ENCODE measurements around the gene AP2S1. TPM values are rescaled to one million over a fixed set of nuclear protein-coding genes. Genes with fewer than 3 reads are reported as not detected.
"Not testable (repeated sequence)": the region's sequence is repeated elsewhere in the genome, so short reads cannot be mapped to it uniquely, and the experiment has no call there.

The AP2S1 gene
- total RNA-seq, 3 donors from 2014 or later, result 90.8 to 141 (median 107) TPM

DNA sequence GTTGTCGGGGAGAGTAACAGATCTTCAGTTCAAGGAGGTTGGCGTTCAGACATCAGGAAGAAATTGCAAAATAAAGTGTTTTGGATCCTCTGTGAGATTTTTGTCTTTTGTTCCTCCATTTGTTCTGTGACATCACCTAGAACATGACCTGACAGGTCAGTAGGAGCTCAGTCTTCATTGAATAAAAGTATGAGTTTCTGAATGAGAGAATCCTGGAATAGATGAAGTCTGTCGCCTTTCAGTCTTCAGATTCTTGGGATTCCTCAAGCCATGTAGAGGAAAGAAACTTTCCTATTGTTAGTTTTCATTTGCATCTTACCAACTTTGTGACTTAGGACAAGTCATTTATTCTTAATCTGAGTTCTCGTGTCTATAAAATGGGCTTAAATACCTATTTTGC, 24.6 kb upstream of the AP2S1 start:
- TF ChIP-seq, protein P1, sequence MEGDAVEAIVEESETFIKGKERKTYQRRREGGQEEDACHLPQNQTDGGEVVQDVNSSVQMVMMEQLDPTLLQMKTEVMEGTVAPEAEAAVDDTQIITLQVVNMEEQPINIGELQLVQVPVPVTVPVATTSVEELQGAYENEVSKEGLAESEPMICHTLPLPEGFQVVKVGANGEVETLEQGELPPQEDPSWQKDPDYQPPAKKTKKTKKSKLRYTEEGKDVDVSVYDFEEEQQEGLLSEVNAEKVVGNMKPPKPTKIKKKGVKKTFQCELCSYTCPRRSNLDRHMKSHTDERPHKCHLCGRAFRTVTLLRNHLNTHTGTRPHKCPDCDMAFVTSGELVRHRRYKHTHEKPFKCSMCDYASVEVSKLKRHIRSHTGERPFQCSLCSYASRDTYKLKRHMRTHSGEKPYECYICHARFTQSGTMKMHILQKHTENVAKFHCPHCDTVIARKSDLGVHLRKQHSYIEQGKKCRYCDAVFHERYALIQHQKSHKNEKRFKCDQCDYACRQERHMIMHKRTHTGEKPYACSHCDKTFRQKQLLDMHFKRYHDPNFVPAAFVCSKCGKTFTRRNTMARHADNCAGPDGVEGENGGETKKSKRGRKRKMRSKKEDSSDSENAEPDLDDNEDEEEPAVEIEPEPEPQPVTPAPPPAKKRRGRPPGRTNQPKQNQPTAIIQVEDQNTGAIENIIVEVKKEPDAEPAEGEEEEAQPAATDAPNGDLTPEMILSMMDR (IDR thresholded peaks at IDR 0.05), result no peak
- H3K9me3 ChIP-seq, result no peaks in the 10 kb centered on the region
- no peak overlapping the region for H3K4me3 ChIP-seq
- no peaks in the 10 kb centered on the region for H3K4me1 ChIP-seq (ENCODE audit: low read depth)
- ATAC-seq (no peak), DNase-seq (no peak)
- intact Hi-C loops (cut with DNase I, micrococcal nuclease), result no loop called here
- no peaks in the 10 kb centered on the region for H3K36me3 ChIP-seq (ENCODE audit: low read depth)

DNA sequence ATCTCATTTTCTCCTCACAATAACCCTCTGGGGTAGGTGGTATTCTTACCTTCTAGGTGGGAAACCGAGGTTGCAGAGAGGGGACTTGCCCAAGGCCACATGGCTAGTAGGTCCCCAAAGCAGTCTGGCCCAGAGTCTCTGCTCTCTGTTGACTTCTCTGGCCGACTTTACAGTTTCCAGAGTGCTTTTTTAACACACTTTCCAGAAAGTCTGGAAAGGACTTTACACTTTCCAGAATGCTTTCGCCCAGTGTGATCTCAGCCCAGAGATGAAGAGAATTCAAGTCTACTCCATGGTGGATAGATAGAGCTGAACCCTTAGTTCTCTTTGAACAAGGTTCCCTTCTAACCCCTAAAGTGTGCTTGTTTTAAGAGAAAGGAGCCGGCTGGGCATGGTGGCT, 22.3 kb upstream of the AP2S1 start:
- Histone ChIP-seq H3K36me3 (ENCODE audit: low read depth) (no peaks in the 10 kb centered on the region), H3K4me1 (ENCODE audit: low read depth) (peaks cover 6% of the 10 kb centered on the region), H3K9me3 (no peaks in the 10 kb centered on the region), H3K4me3 (no peak overlapping the region)
- DNase-seq (no peak), ATAC-seq (no peak)
- intact Hi-C loops (cut with DNase I, micrococcal nuclease), result no loop called here
- TF ChIP-seq, protein P1 (IDR thresholded peaks at IDR 0.05), result no peak

DNA sequence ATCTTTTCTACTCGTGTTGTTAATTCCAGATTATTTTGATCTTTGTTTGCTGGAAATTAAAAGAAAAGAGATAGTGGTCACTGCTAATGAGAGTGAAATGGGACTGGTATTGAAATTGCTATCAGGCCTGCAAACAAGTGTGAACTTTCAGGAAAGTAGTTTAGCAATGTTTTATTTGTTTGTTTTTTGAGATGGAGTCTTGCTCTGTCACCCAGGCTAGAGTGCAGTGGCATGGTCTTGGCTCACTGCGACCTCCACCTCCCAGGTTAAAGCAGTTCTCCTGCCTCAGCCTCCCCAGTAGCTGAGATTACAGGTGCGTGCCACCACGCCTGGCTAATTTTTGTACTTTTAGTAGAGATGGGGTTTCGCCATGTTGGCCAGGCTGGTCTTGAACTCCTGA, 20.5 kb upstream of the AP2S1 start:
- H3K4me1 ChIP-seq (ENCODE audit: low read depth), result peaks cover 21% of the 10 kb centered on the region
- H3K4me3 ChIP-seq; H3K36me3 ChIP-seq (ENCODE audit: low read depth); H3K9me3 ChIP-seq; DNase-seq; intact Hi-C loops (cut with DNase I, micrococcal nuclease); ATAC-seq: not testable (repeated sequence)

DNA sequence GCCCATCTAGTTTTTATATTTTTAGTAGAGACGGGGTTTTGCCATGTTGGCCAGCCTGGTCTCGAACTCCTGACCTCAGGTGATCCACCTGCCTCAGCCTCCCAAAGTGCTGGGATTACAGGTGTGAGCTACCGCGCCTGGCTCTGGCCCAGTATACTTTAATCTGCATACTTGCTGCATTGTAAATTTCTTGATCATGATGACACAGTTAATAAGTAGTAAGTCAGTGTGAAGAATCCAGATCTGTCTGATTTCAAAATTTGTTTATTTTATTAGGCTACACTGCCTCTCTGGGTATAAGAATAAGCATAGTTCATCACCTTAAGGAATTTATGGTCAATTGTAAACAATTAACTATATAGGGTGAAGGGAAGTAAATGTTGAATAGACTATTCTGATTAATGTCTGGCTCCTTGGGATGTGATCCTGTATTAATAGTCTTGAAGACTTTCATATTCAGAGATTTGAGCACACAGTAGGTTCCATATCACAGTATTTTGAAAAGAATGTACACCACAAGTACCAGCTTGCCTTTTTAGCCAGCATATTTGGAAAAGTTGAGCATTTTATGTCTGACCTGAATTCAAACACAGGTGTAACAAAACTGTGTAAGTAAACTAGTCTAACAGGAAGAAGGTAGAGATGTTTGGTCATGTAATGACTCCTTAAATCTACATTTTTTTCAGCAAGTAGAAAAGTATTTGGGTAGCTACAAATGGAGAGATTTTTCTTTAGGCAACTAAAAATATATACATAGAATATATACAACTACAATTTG, 17.6 kb upstream of the AP2S1 start:
- H3K4me1 ChIP-seq (ENCODE audit: low read depth), result peaks cover 40% of the 10 kb centered on the region
- no peak overlapping the region for H3K4me3 ChIP-seq
- ATAC-seq (no peak), DNase-seq (no peak)
- intact Hi-C loops (cut with DNase I, micrococcal nuclease), result loop anchor here in 1 of 2 donors (10.0 kb wide), 1 partner anchor 77 kb away; no protein-coding TSS in a partner anchor
- TF ChIP-seq, protein P1 (IDR thresholded peaks at IDR 0.05), result no peak
- no peaks in the 10 kb centered on the region for H3K36me3 ChIP-seq (ENCODE audit: low read depth)
- H3K9me3 ChIP-seq, result no peaks in the 10 kb centered on the region

DNA sequence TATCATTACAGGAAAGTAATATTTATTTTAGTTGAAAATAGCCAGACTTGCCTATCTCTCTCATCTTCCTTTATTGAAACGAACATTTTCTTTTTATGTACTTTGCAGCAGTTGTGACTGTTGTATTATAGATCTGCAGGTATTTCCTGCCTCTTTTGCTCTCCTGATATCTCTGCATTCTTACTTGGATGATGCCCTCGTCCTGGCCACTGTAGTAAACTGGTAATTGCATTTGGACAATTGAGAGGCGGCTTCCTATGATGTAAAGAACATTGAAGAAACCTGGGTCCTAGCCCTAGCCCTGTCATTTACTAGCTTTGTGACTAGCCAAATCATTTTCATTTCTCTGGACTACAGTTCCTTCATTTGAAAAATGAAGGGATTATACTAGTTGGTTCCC, 16.5 kb upstream of the AP2S1 start:
- intact Hi-C loops (cut with DNase I, micrococcal nuclease), result loop anchor here in 1 of 2 donors (10.0 kb wide), 1 partner anchor 78 kb away; no protein-coding TSS in a partner anchor
- TF ChIP-seq, protein P1 (IDR thresholded peaks at IDR 0.05), result no peak
- ATAC-seq, result peak; percentile 38
- peaks cover 48% of the 10 kb centered on the region for H3K4me1 ChIP-seq (ENCODE audit: low read depth)
- H3K4me3 ChIP-seq, result no peak overlapping the region
- no peak for DNase-seq
- no peaks in the 10 kb centered on the region for H3K36me3 ChIP-seq (ENCODE audit: low read depth)
- H3K9me3 ChIP-seq, result no peaks in the 10 kb centered on the region

DNA sequence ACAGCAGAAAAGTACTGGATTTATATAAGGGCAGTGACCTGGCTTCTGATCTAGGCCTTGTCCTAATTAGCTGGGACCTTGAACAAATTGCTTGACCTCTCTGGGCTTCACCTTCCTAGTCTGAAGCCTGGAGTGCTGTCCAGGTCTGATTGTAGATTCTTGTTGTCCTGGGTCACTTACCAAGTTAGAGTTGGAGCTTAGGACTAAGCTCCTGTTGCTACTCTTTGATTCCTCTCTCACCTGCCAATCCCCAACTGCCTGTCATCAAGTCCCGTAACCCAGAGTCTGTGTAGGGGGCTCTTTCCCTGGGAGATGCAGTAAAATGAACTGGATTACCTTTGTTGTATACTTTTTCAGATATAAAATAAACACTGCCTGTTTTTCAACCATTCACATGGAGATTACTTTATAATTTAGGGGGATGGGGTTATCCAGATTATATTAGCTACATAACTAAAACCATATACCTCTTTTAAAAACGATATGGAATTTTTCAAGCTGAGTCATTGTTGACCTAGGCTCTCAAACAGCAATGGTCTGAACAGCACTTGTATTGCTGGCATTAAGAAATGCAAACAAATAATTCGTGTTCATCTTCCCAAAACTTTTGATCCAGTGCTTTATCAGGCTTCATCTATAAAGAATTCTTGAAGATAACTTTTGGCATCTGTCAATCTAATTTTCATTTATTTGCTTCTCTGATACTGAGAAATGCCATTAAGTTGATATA, 15.9 kb upstream of the AP2S1 start:
- TF ChIP-seq, protein P1 (IDR thresholded peaks at IDR 0.05), result no peak
- peaks cover 48% of the 10 kb centered on the region for H3K4me1 ChIP-seq (ENCODE audit: low read depth)
- intact Hi-C loops (cut with DNase I, micrococcal nuclease), result loop anchor here in 1 of 2 donors (10.0 kb wide), 1 partner anchor 78 kb away; no protein-coding TSS in a partner anchor
- no peaks in the 10 kb centered on the region for H3K36me3 ChIP-seq (ENCODE audit: low read depth)
- H3K4me3 ChIP-seq, result no peak overlapping the region
- no peak for ATAC-seq
- H3K9me3 ChIP-seq, result no peaks in the 10 kb centered on the region
- no peak for DNase-seq
